ENCODE measurements around the gene ANKRD26. TPM values are rescaled to one million over a fixed set of nuclear protein-coding genes. Genes with fewer than 3 reads are reported as not detected.

ANKRD26 gene
- total and polyA plus RNA-seq, 4 donors: 12.6 to 27.1 (median 15.4) TPM

Small RNA genes lying within 50 kb of the gene (small RNA-seq; reads per million reads assigned to genes)
- gene RNU6-490P (ENCODE audit: low replicate concordance): not detected

Other genes starting within 250 kb of the ANKRD26 start
- gene ABI1, start 239.5 kb downstream of the ANKRD26 start, total RNA-seq: 10 to 100 TPM; 60.3 to 79.5 TPM
- gene ABI1, start 239.5 kb downstream of the ANKRD26 start, polyA plus RNA-seq (ENCODE audit: insufficient read length in 2 of 2): 10 to 100 TPM; 73.0 to 87.0 TPM
- 100 to 1,000 TPM; 109 to 119 TPM for gene YME1L1, start 53.9 kb upstream of the ANKRD26 start, total RNA-seq
- gene YME1L1, start 53.9 kb upstream of the ANKRD26 start, polyA plus RNA-seq (ENCODE audit: insufficient read length in 2 of 2): 10 to 100 TPM; 77.2 to 79.7 TPM
- gene MASTL, start 54.9 kb upstream of the ANKRD26 start, total RNA-seq: 10 to 100 TPM; 10.5 to 12.5 TPM
- 1 to 10 TPM; 6.4 to 7.5 TPM for gene MASTL, start 54.9 kb upstream of the ANKRD26 start, polyA plus RNA-seq (ENCODE audit: insufficient read length in 2 of 2)
- 10 to 100 TPM; 39.5 to 69.2 TPM for gene ACBD5, start 140.3 kb upstream of the ANKRD26 start, total RNA-seq
- gene ACBD5, start 140.3 kb upstream of the ANKRD26 start, polyA plus RNA-seq (ENCODE audit: insufficient read length in 2 of 2): 10 to 100 TPM; 51.6 to 64.5 TPM

All from spinal cord (tissue), 4 donors.